ENCODE data around the gene HMCN1. TPM values are rescaled to one million over a fixed set of nuclear protein-coding genes. Genes with fewer than 3 reads are reported as not detected.
"Not testable (repeated sequence)": the region's sequence is repeated elsewhere in the genome, so short reads cannot be mapped to it uniquely, and the experiment has no call there.

The HMCN1 gene
- total RNA-seq, 2 experiments from 2014 or later: not detected

DNA sequence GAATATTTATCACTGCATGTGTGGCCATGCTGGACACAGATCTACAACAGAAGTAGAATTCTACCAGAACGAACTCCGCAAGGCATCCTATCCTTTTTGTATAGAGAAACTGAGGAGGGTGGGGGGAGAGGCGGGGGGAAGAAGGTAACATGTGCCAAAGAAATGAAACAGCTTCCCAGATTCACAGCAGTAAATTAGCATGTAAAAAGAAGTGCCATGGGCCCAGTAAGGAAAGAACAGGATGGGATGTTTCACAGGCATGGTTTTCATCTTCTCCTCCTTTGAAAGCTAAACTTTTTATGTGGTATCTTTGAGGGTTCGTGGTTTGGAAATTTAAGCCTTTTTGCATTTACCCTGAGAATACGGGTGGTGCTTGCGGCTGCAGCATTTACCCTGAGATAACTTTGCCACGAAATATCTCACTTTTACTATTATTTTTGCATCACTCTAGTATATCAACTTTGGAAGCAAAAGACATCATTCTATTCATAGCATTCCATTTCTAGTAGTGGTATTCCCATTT is 471.9 kb downstream of the HMCN1 start:
- intact Hi-C loops (cut with micrococcal nuclease): no loop called here
- peaks cover 9% of the 10 kb centered on the region for H3K4me1 Mint-ChIP-seq (ENCODE audit: low read depth)
- no peak for DNase-seq
- no peaks in the 10 kb centered on the region for H3K36me3 Mint-ChIP-seq
- ChIA-PET POLR2A (no interaction called here), CTCF (no interaction called here)
- no peak overlapping the region for H3K4me3 Mint-ChIP-seq
- no peaks in the 10 kb centered on the region for H3K9me3 Mint-ChIP-seq
- H3K27me3 Mint-ChIP-seq: peaks cover 21% of the 10 kb centered on the region
- no peak overlapping the region for H3K27ac Mint-ChIP-seq

DNA sequence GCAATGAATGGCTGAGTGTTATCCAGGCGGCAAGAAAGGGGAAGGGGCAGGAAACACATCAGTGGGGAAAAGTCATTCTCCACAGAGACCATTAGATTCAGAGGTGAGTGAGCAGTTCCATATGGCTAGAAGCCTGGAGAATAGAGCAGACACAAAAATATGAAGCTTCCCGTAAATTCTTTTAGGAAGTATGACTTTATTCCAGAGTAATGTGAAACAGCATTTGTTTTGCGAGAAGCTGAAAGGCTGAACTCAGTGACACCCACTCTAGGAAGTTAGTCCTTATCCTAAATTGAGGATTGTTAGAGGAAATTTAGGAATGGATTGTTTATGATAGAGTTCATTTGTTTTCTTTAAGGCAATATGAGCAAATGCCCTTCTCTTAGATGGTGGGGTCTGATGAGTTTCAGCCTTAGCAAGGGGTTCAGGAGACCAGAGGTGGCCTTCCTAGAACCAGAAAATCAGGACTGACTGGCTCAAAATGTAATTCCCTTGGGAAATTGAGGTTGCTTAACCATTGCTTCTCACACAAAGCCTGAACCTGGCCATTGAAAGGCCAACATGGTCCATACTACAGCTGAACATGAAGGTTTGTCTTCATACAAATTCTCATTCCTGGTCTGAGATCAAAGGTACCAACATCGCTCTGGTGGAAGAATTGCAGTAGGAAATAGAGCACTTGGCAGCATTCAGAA is 473.3 kb downstream of the HMCN1 start:
- Mint-ChIP-seq H3K9me3 (no peaks in the 10 kb centered on the region), H3K27me3 (peaks cover 19% of the 10 kb centered on the region), H3K27ac (no peak overlapping the region), H3K4me3 (no peak overlapping the region), H3K36me3 (no peaks in the 10 kb centered on the region), H3K4me1 (ENCODE audit: low read depth) (peaks cover 9% of the 10 kb centered on the region)
- no peak for DNase-seq
- ChIA-PET CTCF (no interaction called here), POLR2A (interaction anchor here (0.9 kb wide), 1 partner anchor 14 kb away, joined by 3 read pairs; no protein-coding TSS in a partner anchor)
- intact Hi-C loops (cut with micrococcal nuclease): no loop called here

DNA sequence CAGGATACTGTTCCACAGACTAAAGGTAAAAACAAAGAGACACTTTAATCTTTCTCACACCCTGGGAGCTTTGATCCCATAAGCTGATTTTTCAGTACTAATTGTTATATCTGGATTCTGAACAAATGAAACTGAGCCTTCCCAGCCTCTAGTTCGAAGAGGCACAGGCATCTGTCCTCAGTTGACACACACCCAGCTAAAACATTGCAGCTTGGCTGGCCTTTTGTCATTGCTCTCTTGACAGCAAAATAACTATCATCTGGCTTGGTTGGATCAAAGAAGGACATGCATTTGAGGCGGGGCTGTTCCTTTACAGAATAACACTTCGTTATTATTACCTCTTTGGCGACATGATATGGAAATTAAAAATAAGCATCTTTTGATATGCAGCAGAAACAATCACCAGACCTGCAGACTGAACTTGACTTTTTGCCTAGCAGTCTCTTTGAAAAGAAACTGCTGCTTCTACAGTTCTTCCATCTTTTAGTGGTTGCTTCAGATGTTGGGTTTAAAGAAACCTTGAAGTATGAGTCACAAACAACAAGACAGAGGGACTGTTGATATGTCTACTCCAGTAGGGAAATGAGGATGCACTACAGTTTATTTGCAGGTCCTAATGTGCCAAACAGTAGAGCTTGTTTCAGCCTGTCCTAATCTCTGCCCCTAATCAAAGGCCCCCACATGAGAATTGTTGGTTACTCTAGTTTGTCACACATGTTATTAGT is 474.4 kb downstream of the HMCN1 start:
- no peak for DNase-seq
- no peak overlapping the region for H3K4me3 Mint-ChIP-seq
- POLR2A ChIA-PET: interaction anchor here (0.9 kb wide), 1 partner anchor 15 kb away, joined by 3 read pairs; no protein-coding TSS in a partner anchor
- CTCF ChIA-PET: no interaction called here
- H3K4me1 Mint-ChIP-seq (ENCODE audit: low read depth): peaks cover 9% of the 10 kb centered on the region
- no peaks in the 10 kb centered on the region for H3K9me3 Mint-ChIP-seq
- H3K36me3 Mint-ChIP-seq: no peaks in the 10 kb centered on the region
- peaks cover 23% of the 10 kb centered on the region for H3K27me3 Mint-ChIP-seq
- H3K27ac Mint-ChIP-seq: no peak overlapping the region
- intact Hi-C loops (cut with micrococcal nuclease): no loop called here

GRCh38 chr1:186210258-186210657 is 476.1 kb downstream of the HMCN1 start:
- intact Hi-C loops (cut with micrococcal nuclease): loop anchor here (5.0 kb wide), 1 partner anchor 488 kb away; no protein-coding TSS in a partner anchor
- ChIA-PET CTCF (no interaction called here), POLR2A (no interaction called here)
- Mint-ChIP-seq H3K27ac (no peak overlapping the region), H3K4me1 (ENCODE audit: low read depth) (peaks cover 7% of the 10 kb centered on the region), H3K4me3 (no peak overlapping the region), H3K36me3 (no peaks in the 10 kb centered on the region), H3K27me3 (peaks cover 25% of the 10 kb centered on the region), H3K9me3 (no peaks in the 10 kb centered on the region)
- no peak for DNase-seq

- DNase-seq; H3K36me3 Mint-ChIP-seq; H3K4me3 Mint-ChIP-seq; H3K4me1 Mint-ChIP-seq (ENCODE audit: low read depth); H3K27ac Mint-ChIP-seq; POLR2A ChIA-PET; H3K9me3 Mint-ChIP-seq: not testable (repeated sequence)
- intact Hi-C loops (cut with micrococcal nuclease): loop anchor here (5.0 kb wide), 1 partner anchor 489 kb away; no protein-coding TSS in a partner anchor
- H3K27me3 Mint-ChIP-seq: peaks cover 21% of the 10 kb centered on the region
- CTCF ChIA-PET: interaction anchor here (1.1 kb wide), 1 partner anchor 491 kb away, joined by 3 read pairs; no protein-coding TSS in a partner anchor
These were observed 477.4 kb downstream of the HMCN1 start for GRCh38 chr1:186211583-186211982.

DNA sequence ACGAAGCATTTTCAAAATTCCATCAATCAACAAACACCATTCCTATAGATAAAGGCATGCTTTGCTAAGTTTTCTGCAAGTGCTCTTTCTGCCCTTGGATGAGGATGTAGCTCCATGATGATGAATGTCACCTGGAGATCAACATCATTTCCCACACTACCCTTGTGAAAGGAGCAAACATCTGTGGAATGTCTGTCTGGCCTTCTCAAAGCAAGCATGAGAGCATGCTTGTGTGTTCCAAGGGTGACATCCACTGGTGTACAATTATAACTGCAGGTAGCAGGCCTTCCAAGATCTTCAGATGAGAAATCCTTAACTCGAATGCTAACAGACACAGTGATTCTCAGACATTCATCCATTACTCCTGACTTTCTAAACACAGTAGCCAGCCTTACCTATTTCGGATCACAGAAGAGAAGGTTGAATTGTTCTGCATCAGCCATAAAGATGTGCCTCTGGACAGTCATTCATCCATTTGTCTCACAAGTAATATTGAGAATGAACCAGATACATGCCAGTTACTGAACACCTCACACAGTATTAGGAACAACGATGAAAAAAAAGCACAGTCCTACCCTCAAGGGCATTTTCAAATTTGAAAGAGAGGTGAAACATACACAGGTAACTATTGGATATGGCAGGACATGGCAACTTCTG is 478.5 kb downstream of the HMCN1 start:
- H3K27me3 Mint-ChIP-seq: peaks cover 20% of the 10 kb centered on the region
- no peaks in the 10 kb centered on the region for H3K9me3 Mint-ChIP-seq
- no peaks in the 10 kb centered on the region for H3K4me1 Mint-ChIP-seq (ENCODE audit: low read depth)
- intact Hi-C loops (cut with micrococcal nuclease): loop anchor here (1.0 to 5.0 kb wide), 3 partner anchors 58 to 490 kb away; no protein-coding TSS in a partner anchor
- DNase-seq: no peak
- ChIA-PET POLR2A (no interaction called here), CTCF (interaction anchor here (0.6 kb wide), 1 partner anchor 170 kb away, joined by 3 read pairs; no protein-coding TSS in a partner anchor)
- H3K36me3 Mint-ChIP-seq: no peaks in the 10 kb centered on the region
- H3K27ac Mint-ChIP-seq: no peak overlapping the region
- no peak overlapping the region for H3K4me3 Mint-ChIP-seq

- POLR2A ChIA-PET: no interaction called here
- Mint-ChIP-seq H3K4me1 (ENCODE audit: low read depth) (no peaks in the 10 kb centered on the region), H3K36me3 (no peaks in the 10 kb centered on the region), H3K27me3 (peaks cover 18% of the 10 kb centered on the region), H3K4me3 (no peak overlapping the region), H3K9me3 (no peaks in the 10 kb centered on the region), H3K27ac (no peak overlapping the region)
- CTCF ChIA-PET: no interaction called here
- intact Hi-C loops (cut with micrococcal nuclease): loop anchor here (2.0 to 5.0 kb wide), 2 partner anchors 58 to 491 kb away; no protein-coding TSS in a partner anchor
- no peak for DNase-seq
These were observed 479.0 kb downstream of the HMCN1 start for GRCh38 chr1:186213225-186213607.

DNA sequence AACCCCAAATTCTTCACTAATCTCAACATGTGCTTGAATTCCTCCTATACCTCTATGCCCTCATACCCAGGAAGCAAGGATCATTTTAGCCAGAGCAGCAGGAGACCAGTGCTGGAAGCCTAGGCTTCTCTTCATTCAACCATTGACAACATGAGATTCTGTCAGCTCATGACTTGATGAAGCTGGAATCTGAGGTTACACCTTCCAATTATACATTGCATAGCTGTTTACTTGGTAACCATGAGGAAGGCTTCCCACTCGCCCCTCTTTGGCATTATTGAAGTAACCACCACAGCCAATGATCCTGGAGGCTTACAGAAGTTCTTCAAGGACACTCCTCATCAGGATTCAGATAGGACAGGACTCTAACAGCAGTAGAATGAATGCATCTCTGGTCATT is 480.6 kb downstream of the HMCN1 start:
- peaks cover 11% of the 10 kb centered on the region for H3K27me3 Mint-ChIP-seq
- H3K4me3 Mint-ChIP-seq: no peak overlapping the region
- no peaks in the 10 kb centered on the region for H3K9me3 Mint-ChIP-seq
- CTCF ChIA-PET: interaction anchor here (1.5 kb wide), 1 partner anchor 31 kb away, joined by 3 read pairs; no protein-coding TSS in a partner anchor
- intact Hi-C loops (cut with micrococcal nuclease): loop anchor here (5.0 kb wide), 1 partner anchor 492 kb away; no protein-coding TSS in a partner anchor
- no peak for DNase-seq
- POLR2A ChIA-PET: no interaction called here
- no peaks in the 10 kb centered on the region for H3K36me3 Mint-ChIP-seq
- H3K4me1 Mint-ChIP-seq (ENCODE audit: low read depth): no peaks in the 10 kb centered on the region
- H3K27ac Mint-ChIP-seq: no peak overlapping the region

DNA sequence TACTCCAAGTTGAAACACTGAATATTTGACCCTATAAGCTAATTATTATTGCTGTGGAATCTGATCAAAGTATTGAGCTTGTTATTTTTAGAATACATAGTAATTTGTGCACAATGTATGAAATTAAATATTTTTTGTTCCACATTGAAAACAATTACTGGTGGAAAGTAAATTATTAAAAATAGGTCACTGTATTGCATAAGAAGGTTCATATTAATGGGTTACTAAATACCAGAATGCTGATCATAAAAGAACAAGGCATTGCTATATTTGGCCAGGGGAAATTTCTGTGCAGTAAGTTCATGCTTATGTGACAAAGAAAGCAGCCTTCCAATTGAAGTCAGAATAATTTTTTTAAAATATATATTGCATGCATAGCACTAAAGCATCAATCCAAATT is 481.4 kb downstream of the HMCN1 start:
- Mint-ChIP-seq H3K9me3 (no peaks in the 10 kb centered on the region), H3K4me3 (no peak overlapping the region), H3K27me3 (peaks cover 7% of the 10 kb centered on the region), H3K4me1 (ENCODE audit: low read depth) (no peaks in the 10 kb centered on the region), H3K27ac (no peak overlapping the region), H3K36me3 (no peaks in the 10 kb centered on the region)
- CTCF ChIA-PET: no interaction called here
- intact Hi-C loops (cut with micrococcal nuclease): no loop called here
- no peak for DNase-seq
- POLR2A ChIA-PET: no interaction called here

DNA sequence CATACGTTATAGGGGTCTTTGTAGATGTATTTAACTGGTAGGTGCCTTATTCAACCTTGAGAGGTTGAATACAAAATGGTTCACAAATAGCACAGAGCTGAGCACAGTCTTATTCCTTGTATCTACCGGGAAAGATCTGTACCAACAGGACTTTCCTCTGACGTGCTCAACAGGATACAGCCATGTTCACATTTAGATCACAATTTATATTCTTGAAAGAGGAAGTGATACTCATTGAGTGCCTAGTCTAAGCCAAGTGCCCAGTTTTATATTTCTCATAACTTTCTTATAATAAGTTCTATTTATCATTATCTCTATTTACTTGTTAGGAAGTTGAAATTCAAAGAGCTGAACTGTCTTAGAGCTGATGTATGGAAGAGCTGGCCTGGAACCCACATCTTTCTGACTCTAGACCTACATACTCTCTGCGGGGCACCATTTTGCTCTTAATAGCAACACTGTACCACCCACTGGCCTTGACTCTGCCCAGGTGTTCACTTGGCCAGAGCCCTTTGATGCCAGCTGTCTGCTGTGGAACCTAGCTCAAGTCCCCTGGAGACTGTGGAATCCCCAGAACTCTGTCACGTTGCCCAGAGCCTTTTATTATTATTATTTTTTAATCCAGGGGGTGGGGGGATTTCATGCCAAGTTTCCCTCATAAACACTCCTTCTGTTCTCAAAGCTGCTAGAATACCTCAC is 484.6 kb downstream of the HMCN1 start:
- CTCF ChIA-PET: no interaction called here

GRCh38 chr1:186220067-186220466 is 485.9 kb downstream of the HMCN1 start:
- Mint-ChIP-seq H3K9me3 (no peaks in the 10 kb centered on the region), H3K4me3 (no peak overlapping the region), H3K4me1 (ENCODE audit: low read depth) (no peaks in the 10 kb centered on the region), H3K27ac (no peak overlapping the region), H3K27me3 (no peaks in the 10 kb centered on the region), H3K36me3 (no peaks in the 10 kb centered on the region)
- ChIA-PET CTCF (no interaction called here), POLR2A (no interaction called here)
- DNase-seq: no peak
- intact Hi-C loops (cut with micrococcal nuclease): no loop called here

More for the DNA sequence above, 484.6 kb downstream of the HMCN1 start:
- Mint-ChIP-seq H3K4me3 (no peak overlapping the region), H3K27me3 (peaks cover 2% of the 10 kb centered on the region), H3K4me1 (ENCODE audit: low read depth) (no peaks in the 10 kb centered on the region), H3K27ac (no peak overlapping the region), H3K9me3 (no peaks in the 10 kb centered on the region), H3K36me3 (no peaks in the 10 kb centered on the region)
- POLR2A ChIA-PET: no interaction called here
- no peak for DNase-seq
- intact Hi-C loops (cut with micrococcal nuclease): no loop called here

- H3K36me3 Mint-ChIP-seq: no peaks in the 10 kb centered on the region
- H3K4me3 Mint-ChIP-seq: no peak overlapping the region
- ChIA-PET CTCF (no interaction called here), POLR2A (no interaction called here)
- H3K27ac Mint-ChIP-seq: no peak overlapping the region
- DNase-seq: no peak
- intact Hi-C loops (cut with micrococcal nuclease): no loop called here
- no peaks in the 10 kb centered on the region for H3K27me3 Mint-ChIP-seq
- H3K9me3 Mint-ChIP-seq: no peaks in the 10 kb centered on the region
- no peaks in the 10 kb centered on the region for H3K4me1 Mint-ChIP-seq (ENCODE audit: low read depth)
These were observed 486.7 kb downstream of the HMCN1 start for GRCh38 chr1:186220911-186221310.

Measured in activated CD4-positive, alpha-beta memory T cell treated with anti-CD3 and anti-CD28 coated beads for 36 hours (primary cell).